Subcutaneous adipose tissue (tissue), 4 donors: ENCODE measurements around the gene IL17B. TPM values are rescaled to one million over a fixed set of nuclear protein-coding genes. Genes with fewer than 3 reads are reported as not detected.

Experiments used
- CTCF ChIP-seq: fragments of 450-650 bp; IDR thresholded peaks from one replicate; pipeline ENCODE4 v1.5.1; 2016; ENCODE audit warnings: low read depth, mild to moderate bottlenecking, control low read depth, antibody characterized with exemption, moderate library complexity
- total RNA-seq, 4 donors: library from RNA; depleted of rRNA; stranded (reverse); fragments of >200 nt; gene quantifications; one replicate each; pipeline ENCODE4 v1.1.0, GENCODE V29; 2016

The IL17B gene
- total RNA-seq, 4 donors from 2014 or later: not detected

- TF ChIP-seq CTCF: no peak
Observed at GRCh38 chr5:149375434-149375833, 3.7 kb downstream of the IL17B start.

- no peak for TF ChIP-seq CTCF
Observed at GRCh38 chr5:149374801-149375200, 4.3 kb downstream of the IL17B start.

GRCh38 chr5:149374303-149374702 lies 4.8 kb downstream of the IL17B start:
- TF ChIP-seq CTCF: no peak

- TF ChIP-seq CTCF: no peak
Observed at GRCh38 chr5:149372932-149373331, 6.2 kb downstream of the IL17B start.

- TF ChIP-seq CTCF: no peak
Observed at GRCh38 chr5:149372076-149372795, 6.9 kb downstream of the IL17B start.

GRCh38 chr5:149371296-149371962 lies 7.7 kb downstream of the IL17B start:
- TF ChIP-seq CTCF: no peak

- no peak for TF ChIP-seq CTCF
Observed at GRCh38 chr5:149370878-149371277, 8.2 kb downstream of the IL17B start.
